ENCODE measurements around the gene DAPK3.
"Not testable (repeated sequence)": the region's sequence is repeated elsewhere in the genome, so short reads cannot be mapped to it uniquely, and the experiment has no call there.

Gene DAPK3

DNA sequence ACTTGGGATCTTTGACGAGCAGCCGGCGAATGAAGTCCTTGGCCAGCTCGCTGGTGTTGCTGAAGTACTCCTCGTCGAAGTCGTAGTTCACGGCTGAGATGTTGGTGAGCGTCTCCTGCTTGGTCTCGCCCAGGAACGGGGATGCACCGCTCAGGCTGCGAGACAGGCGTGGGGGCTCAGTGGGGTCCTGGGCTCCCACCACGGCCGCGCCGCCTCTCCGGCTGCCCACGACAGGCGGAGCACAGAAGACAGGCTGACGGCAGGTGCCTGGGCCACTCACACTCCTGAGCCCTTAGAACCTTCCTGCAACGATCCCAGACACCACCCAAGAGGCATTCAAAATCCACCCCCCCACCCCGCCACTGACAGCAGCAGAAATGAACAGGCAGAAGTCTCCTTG, 9.9 kb downstream of the DAPK3 start:
- Histone ChIP-seq H3K9me3 (ENCODE audit: control insufficient read depth, insufficient read depth, low read length) (no peaks in the 10 kb centered on the region), H3K4me1 (ENCODE audit: insufficient read depth, low read length) (no peaks in the 10 kb centered on the region), H3K9ac (ENCODE audit: low read depth, low read length) (no peak overlapping the region), H3K36me3 (ENCODE audit: insufficient read depth, low read length) (peaks cover 29% of the 10 kb centered on the region)

DNA sequence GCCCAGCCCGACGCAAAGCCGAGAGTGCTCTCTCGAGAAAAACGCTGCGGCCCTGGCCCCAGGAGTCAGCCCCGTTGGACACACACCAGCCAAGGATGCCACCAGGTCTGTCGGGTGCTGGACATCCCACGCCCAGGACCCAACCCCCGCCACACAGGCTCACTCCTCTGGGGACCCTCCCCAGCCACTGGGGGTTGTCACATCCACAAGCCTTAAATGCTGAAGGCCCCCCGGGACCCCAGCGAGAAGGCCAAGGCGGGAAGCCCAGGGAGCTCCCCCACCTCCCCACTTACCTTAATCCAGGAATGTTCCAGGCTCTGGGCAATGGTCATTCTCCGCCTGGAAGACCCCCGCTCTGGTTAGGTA, 11.2 kb downstream of the DAPK3 start:
- no peak overlapping the region for H3K9ac ChIP-seq (ENCODE audit: low read depth, low read length)
- no peaks in the 10 kb centered on the region for H3K9me3 ChIP-seq (ENCODE audit: control insufficient read depth, insufficient read depth, low read length)
- peaks cover 21% of the 10 kb centered on the region for H3K36me3 ChIP-seq (ENCODE audit: insufficient read depth, low read length)
- H3K4me1 ChIP-seq (ENCODE audit: insufficient read depth, low read length): no peaks in the 10 kb centered on the region; the same call in 1 of the 2 replicates

DNA sequence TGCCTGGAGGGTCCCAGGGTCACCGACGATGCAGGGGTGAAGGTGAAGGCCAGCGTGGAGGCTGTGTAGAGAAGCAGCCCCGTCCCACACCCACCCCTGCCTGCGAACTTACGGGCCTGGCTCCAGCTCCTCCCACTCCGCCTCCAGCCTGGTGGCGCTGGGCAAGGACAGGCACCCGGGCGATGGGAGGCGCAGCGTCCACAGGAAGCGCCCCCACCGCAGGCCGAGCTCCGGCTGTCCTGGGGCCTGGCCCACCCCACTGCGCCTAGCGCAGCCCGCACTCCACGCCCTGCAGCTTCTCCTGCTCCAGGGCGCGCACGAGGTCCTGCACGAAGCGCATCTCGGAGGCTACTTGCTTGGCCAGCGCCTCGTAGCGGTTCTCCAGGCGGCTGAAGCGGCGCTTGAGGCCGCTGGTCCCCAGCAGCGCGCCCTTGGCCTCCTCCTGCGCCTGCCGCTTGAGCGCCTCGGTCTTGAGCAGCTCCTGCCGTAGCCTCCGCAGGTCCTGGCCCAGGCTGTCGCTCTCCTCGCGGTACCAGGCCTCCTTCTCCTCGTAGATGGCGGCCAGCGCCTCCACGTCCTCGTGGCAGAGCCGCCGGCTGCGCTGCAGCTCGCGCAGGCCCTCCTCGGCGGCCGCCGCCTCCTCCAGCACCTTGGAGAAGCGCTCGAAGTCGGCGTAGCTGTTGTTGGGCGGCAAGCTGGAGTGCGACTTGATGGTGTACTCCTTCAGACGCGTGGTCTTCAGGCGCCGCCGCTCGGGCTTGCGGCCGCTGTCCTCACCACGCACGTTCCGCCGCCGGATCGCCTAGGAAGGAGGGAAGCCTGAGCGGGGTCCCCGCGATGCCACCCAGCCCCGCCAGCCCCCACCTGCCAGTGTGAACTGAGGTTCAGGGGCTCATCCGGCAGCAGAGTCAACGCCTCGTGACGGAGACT, 11.8 kb downstream of the DAPK3 start:
- Histone ChIP-seq H3K9ac (ENCODE audit: low read depth, low read length) (no peak overlapping the region), H3K9me3 (ENCODE audit: control insufficient read depth, insufficient read depth, low read length) (no peaks in the 10 kb centered on the region), H3K36me3 (ENCODE audit: insufficient read depth, low read length) (peaks cover 17% of the 10 kb centered on the region), H3K4me1 (ENCODE audit: insufficient read depth, low read length) (no peaks in the 10 kb centered on the region; the same call in 1 of the 2 replicates)

DNA sequence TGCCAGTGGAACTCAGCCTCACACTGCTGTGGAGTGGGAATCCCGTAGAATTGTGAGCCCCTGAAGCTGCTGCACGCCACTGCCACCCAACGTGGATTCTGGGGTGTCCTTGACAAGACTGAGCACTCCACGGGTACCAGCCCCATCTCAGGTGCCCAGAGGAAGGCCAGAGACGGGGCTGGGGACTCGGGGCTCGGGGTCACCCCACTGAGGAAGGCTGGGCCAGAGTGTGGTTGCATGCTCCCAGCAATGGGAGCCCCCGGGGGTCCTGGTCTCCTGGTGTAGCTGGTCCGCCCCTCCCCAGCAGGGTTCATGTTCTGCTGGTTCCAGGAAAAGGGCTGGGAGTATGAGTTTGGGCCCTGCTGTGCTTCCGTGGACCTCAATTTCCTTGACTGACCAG, 15.2 kb downstream of the DAPK3 start:
- Histone ChIP-seq H3K9ac (ENCODE audit: low read depth, low read length) (no peak overlapping the region), H3K36me3 (ENCODE audit: insufficient read depth, low read length) (peaks cover 3% of the 10 kb centered on the region), H3K4me1 (ENCODE audit: insufficient read depth, low read length) (peaks cover 5% of the 10 kb centered on the region; the same call in 1 of the 2 replicates), H3K9me3 (ENCODE audit: control insufficient read depth, insufficient read depth, low read length) (no peaks in the 10 kb centered on the region)

DNA sequence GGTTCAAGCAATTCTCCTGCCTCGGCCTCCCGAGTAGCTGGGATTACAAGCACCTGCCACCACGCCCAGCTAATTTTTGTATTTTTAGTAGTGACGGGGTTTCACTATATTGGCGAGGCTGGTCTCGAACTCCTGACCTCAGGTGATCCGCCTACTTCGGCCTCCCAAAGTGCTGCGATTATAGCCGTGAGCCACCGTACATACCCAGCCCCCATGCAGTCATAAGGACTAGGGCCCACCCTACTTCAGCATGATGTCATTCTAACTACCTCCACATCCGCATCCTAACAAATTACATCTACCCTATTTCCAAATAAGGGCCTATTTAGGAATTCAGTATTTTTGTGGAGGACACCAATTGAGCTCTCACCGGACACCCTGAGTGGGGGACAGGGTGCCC, 15.6 kb downstream of the DAPK3 start:
- H3K36me3 ChIP-seq (ENCODE audit: insufficient read depth, low read length); H3K9me3 ChIP-seq (ENCODE audit: control insufficient read depth, insufficient read depth, low read length); H3K4me1 ChIP-seq (ENCODE audit: insufficient read depth, low read length); H3K9ac ChIP-seq (ENCODE audit: low read depth, low read length): not testable (repeated sequence)

DNA sequence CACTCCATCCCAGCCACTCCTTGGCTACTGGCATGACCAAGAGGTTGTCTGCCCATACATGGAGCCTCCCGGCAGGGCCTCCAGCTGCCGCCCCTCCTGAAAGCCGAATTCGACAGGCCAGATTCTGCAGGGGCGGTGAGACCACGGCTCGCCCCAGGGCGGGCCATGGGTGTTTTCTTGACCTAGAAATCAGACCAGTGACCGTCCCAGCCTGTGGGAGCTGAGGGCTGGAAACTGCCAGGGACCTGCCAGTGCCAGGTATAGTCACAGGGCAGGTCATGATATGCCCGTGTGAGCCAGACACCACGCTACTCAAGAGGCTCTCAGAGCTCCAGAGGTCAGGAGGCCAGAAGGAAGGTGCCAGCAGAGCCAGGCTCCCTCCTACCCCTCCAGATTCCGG, 16.8 kb downstream of the DAPK3 start:
- H3K4me1 ChIP-seq (ENCODE audit: insufficient read depth, low read length): peaks cover 5% of the 10 kb centered on the region; the same call in 1 of the 2 replicates
- no peak overlapping the region for H3K9ac ChIP-seq (ENCODE audit: low read depth, low read length)
- H3K9me3 ChIP-seq (ENCODE audit: control insufficient read depth, insufficient read depth, low read length): no peaks in the 10 kb centered on the region
- H3K36me3 ChIP-seq (ENCODE audit: insufficient read depth, low read length): peaks cover 3% of the 10 kb centered on the region

DNA sequence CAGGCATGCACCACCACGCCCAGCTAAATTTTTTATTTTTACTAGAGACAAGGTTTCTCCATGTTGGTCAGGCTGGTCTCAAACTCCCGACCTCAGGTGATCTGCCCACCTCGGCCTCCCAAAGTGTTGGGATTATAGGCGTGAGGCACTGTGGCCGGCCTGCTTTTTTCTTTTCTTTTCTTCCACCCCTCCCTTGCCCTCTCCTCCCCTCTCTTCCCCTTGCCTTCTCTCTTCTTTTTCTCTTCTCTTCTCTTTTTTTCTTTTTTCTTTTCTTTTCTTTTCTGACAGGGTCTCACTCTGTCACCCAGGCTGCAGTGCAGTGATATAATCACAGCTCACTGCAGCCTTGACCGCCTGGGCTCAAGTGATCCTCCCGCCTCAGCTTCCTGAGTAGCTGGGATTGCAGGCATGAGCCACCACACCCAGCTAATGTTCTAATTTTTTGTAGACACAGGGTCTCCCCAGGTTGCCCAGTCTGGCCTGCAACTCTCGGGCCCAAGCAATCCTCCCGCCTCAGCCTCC, 18.1 kb downstream of the DAPK3 start:
- H3K36me3 ChIP-seq (ENCODE audit: insufficient read depth, low read length); H3K4me1 ChIP-seq (ENCODE audit: insufficient read depth, low read length); H3K9ac ChIP-seq (ENCODE audit: low read depth, low read length); H3K9me3 ChIP-seq (ENCODE audit: control insufficient read depth, insufficient read depth, low read length): not testable (repeated sequence)

DNA sequence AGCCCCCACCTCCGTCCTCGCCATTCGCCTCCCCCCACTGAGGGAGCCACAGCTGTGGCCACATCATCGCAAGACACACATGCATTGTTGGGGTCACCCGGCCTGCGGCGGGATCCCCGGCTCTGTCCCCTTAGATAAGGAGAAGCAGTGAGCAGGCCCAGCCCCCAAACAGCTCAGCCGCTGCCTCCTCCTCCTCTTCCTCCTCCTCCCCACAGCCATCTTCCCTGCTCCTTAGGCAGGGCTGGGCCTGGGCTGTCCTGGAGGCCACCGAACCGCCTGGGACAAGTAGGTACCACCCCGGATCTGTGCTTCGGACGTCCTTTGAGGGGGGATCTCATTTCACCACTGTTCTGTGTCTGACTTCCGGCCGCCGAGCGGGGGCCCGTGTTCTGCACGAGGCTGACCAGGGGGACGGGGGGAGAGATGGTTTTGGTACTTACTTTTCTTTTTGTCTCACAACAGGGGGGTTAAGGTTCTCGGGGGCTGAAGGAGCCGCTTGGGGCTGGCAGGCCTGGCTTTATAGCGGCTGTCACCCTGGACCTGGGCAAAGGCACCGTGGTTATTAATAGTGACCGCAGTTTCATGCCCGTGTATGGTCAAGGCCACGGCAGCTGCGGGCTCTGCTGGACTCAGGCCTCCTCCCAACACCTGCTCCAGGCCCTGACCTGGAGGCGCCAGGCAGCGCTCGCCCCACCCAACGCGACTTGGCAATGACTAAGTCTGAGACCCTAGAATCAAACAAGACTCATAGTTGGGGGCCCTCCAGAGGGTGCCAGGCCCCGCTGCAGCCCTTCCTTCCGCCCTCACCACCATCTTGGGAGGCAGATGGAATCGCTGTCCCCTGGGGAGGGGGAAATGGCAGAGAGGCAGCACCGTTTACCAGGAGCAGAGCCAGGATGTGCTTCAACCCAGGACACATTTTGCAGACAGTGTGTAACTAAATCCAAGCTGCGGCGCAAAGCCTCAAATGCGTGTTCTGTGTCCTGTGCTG, 19.7 kb downstream of the DAPK3 start:
- Histone ChIP-seq H3K9me3 (ENCODE audit: control insufficient read depth, insufficient read depth, low read length) (no peaks in the 10 kb centered on the region), H3K36me3 (ENCODE audit: insufficient read depth, low read length) (no peaks in the 10 kb centered on the region; the same call in 1 of the 2 replicates), H3K4me1 (ENCODE audit: insufficient read depth, low read length) (peaks cover 5% of the 10 kb centered on the region; the same call in 1 of the 2 replicates), H3K9ac (ENCODE audit: low read depth, low read length) (no peak overlapping the region)

DNA sequence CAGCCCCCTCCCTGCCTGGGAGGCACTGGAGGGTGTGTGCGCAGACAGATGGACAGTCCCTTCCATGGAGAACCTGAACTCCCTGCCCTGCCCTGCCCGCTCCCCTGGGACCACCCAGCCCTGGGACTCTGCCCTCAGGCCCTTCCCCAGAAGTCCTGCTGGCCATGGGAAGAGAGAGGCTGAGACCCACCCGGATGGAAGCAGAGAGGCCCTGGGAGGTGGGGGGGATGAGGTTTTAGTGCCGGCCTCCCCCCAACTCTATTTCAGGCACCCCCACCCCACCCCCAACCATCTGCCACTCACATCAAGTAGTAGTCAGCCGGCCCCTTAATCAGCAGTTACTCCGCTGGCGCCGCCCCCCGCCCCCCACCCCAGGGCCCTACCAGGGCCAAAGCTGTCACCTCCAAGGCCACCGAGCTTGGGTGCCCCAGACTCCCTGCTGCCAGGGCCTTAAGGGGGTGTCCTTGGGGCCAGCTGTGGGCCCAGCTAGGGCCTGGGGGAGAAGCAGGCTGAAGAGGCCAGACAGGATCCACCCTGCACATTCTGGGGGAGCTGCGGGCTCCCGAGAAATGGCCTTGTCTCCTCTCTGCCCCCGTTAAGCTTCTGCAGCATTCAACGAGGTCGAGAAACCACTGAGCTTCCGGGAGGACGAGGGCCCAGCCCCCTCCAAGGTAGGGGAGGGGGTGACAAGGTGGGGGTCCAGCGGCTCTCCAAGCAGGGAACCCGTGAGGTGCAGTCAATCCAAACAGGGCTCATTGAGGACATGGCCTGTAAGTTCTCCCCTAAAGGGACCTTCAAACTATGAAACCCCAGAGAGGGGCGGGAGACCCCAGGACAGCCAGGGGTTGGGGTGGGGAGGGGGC, 20.7 kb downstream of the DAPK3 start:
- Histone ChIP-seq H3K9ac (ENCODE audit: low read depth, low read length) (no peak overlapping the region), H3K4me1 (ENCODE audit: insufficient read depth, low read length) (peaks cover 5% of the 10 kb centered on the region; the same call in 1 of the 2 replicates), H3K36me3 (ENCODE audit: insufficient read depth, low read length) (no peaks in the 10 kb centered on the region; the same call in 1 of the 2 replicates), H3K9me3 (ENCODE audit: control insufficient read depth, insufficient read depth, low read length) (no peaks in the 10 kb centered on the region)

DNA sequence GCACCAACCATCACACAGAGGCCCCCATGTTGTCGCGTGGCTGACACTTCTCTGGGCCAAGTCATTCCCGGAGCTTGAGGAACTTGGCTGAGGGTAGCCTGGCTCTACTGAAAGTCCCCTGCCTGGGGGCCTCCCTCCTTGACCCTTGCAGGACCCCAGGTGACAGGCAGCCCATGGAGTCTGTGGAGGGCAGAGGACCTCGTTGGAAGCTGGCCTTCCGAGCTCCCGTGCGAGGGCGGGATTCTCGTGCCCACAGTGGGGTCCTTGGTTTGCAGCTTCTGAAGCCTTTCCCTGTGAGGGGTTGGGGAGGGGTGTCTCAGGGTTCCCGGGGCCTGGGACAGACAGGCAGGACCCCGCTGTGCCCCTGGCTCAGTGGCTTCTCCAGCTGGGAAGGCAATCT, 21.6 kb downstream of the DAPK3 start:
- no peaks in the 10 kb centered on the region for H3K9me3 ChIP-seq (ENCODE audit: control insufficient read depth, insufficient read depth, low read length)
- peaks cover 5% of the 10 kb centered on the region; the same call in 1 of the 2 replicates for H3K4me1 ChIP-seq (ENCODE audit: insufficient read depth, low read length)
- H3K36me3 ChIP-seq (ENCODE audit: insufficient read depth, low read length): no peaks in the 10 kb centered on the region; the same call in 1 of the 2 replicates
- no peak overlapping the region for H3K9ac ChIP-seq (ENCODE audit: low read depth, low read length)

DNA sequence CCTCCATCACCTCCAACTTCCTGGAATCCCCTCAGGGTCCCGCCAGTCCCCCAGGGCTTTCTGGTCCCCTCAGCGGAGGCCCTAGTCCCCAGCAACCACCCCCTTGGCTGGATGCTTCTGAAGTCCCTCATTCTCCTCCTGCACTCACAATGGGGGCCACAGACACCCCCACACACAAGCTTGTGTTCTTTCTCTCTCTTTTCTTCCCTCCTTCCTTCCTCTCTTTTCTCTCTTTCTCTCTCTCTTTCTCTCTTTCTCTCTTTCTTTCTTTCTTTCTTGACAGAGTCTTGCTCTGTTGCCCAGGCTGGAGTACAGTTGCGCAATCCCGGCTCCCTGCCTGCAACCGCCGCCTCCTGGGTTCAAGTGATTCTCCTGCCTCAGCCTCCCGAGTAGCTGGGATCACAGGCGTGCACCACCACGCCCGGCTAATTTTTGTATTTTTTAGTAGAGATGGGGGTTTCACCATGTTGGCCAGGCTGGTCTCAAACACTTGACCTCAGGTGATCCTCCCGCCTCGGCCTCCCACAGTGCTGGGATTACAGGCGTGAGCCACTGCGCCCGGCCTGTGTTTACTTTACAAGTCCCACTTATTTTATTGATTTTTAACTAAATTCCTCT, 23.5 kb downstream of the DAPK3 start:
- H3K4me1 ChIP-seq (ENCODE audit: insufficient read depth, low read length); H3K9ac ChIP-seq (ENCODE audit: low read depth, low read length); H3K36me3 ChIP-seq (ENCODE audit: insufficient read depth, low read length); H3K9me3 ChIP-seq (ENCODE audit: control insufficient read depth, insufficient read depth, low read length): not testable (repeated sequence)

DNA sequence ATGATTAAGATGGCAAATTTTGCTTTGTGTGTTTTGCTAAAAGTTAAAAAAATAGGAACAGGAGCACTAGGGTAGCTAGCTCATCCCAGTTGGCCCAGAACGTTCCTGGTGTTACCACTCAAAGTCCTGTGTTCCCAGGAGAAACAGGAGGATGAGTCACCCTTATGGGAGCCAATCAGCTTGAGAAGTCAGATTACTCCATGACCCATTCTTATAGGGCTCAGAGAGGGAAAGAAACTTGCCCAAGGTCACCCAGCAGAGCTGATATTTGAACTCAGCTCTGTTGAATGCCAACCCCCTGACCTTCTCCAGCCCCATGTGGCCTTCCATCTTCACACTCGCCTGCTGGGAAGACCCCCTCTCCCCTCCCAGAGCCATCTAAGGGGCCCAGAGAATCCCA, 25.1 kb downstream of the DAPK3 start:
- Histone ChIP-seq H3K9ac (ENCODE audit: low read depth, low read length) (no peak overlapping the region), H3K36me3 (ENCODE audit: insufficient read depth, low read length) (peaks cover 6% of the 10 kb centered on the region), H3K4me1 (ENCODE audit: insufficient read depth, low read length) (no peaks in the 10 kb centered on the region; the same call in 1 of the 2 replicates), H3K9me3 (ENCODE audit: control insufficient read depth, insufficient read depth, low read length) (no peaks in the 10 kb centered on the region)

DNA sequence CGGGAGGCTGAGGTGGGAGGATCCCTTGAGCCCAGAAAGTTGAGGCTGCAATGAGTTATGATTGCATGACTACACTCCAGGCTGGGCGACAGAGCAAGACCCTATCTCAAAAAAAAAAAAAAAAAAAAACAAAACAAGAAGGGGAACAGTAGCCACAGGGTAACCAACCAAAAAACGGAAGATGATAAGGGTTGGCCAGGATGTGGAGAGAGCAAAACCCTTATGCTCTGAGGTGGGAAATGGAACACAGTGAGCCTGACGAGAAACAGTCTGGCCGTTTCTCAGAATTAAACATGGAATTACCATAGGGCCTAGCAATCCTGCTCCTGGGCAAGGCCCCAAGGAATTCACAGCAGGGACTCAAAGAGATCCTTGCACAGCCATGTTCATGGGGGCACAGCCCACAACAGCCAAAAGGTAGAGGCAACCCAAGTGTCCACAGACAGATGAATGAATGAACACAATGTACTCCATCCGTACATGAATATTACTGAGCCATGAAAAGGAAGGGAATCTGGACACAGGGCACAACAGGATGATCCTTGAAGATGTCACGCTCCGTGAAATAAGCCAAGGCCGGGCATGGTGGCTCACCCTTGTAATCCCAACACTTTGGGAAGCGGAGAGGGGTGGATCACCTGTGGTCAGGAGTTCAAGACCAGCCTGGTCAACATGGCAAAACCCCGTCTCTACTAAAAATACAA, 26.7 kb downstream of the DAPK3 start:
- no peaks in the 10 kb centered on the region for H3K4me1 ChIP-seq (ENCODE audit: insufficient read depth, low read length)
- H3K36me3 ChIP-seq (ENCODE audit: insufficient read depth, low read length): peaks cover 6% of the 10 kb centered on the region
- H3K9ac ChIP-seq (ENCODE audit: low read depth, low read length): no peak overlapping the region

More for the DNA sequence above, 26.7 kb downstream of the DAPK3 start:
- no peaks in the 10 kb centered on the region for H3K9me3 ChIP-seq (ENCODE audit: control insufficient read depth, insufficient read depth, low read length)

Data from ES-I3 (cell line).